Spleen (tissue), 11 donors: ENCODE measurements around the gene ZIC3. TPM values are rescaled to one million over a fixed set of nuclear protein-coding genes. Genes with fewer than 3 reads are reported as not detected.

Experiments used
- DNase-seq: peaks from one replicate; pipeline ENCODE4 v3.0.0-alpha.2; 2020
- H3K27ac ChIP-seq, 8 donors: fragments of 200-600 bp; sonication (generic) in 7 of 8; 1 replicate in 4 of 8; 2 replicates in 4 of 8; pipeline versions ENCODE4 v1.5.0 to v1.8.0; 2016 to 2021; ENCODE audit warnings: inconsistent platforms in 4 of 8, mild to moderate bottlenecking in 4 of 8, moderate library complexity in 1 of 8
- H3K27me3 ChIP-seq, 7 donors: fragments of 200-600 bp; sonication (generic) in 6 of 7; replicated peaks in 1 of 7; 1 replicate in 4 of 7; 2 replicates in 3 of 7; pipeline versions ENCODE4 v1.5.0 to v1.8.0; 2016 to 2021; ENCODE audit warnings: inconsistent platforms in 3 of 7, mild to moderate bottlenecking in 1 of 7
- H3K36me3 ChIP-seq, 6 donors: fragments of 200-600 bp; sonication (generic) in 5 of 6; 1 replicate in 4 of 6; 2 replicates in 2 of 6; pipeline versions ENCODE4 v1.5.0 to v1.8.0; 2016 to 2021; ENCODE audit warnings: inconsistent platforms in 2 of 6
- H3K4me1 ChIP-seq, 6 donors: fragments of 200-600 bp; sonication (generic) in 5 of 6; 1 replicate in 3 of 6; 2 replicates in 3 of 6; pipeline versions ENCODE4 v1.5.0 to v1.8.0; 2016 to 2021; ENCODE audit warnings: inconsistent platforms in 3 of 6
- H3K4me3 ChIP-seq, 8 donors: fragments of 200-600 bp; sonication (generic) in 7 of 8; 1 replicate in 4 of 8; 2 replicates in 4 of 8; pipeline versions ENCODE4 v1.5.0 to v1.8.0; 2016 to 2021; ENCODE audit warnings: inconsistent platforms in 4 of 8, mild to moderate bottlenecking in 4 of 8, moderate library complexity in 2 of 8
- H3K9me3 ChIP-seq, 8 donors: fragments of 200-600 bp; sonication (generic) in 7 of 8; 1 replicate in 4 of 8; 2 replicates in 4 of 8; pipeline versions ENCODE4 v1.5.0 to v1.8.0; 2016 to 2021; ENCODE audit warnings: inconsistent platforms in 4 of 8
- CTCF ChIP-seq, 11 experiments: fragments of 200-600 bp in 7 of 11; fragments of 450-650 bp in 4 of 11; sonication (generic) in 4 of 11; IDR thresholded peaks in 8 of 11; conservative IDR thresholded peaks in 3 of 11; 1 replicate in 7 of 11; 2 replicates in 4 of 11; pipeline versions ENCODE4 v1.4.0 to v1.8.0; 2016 to 2021; ENCODE audit warnings: antibody characterized with exemption in 11 of 11, inconsistent platforms in 4 of 11, mild to moderate bottlenecking in 1 of 11
- POLR2A ChIP-seq, 3 donors: fragments of 450-650 bp; IDR thresholded peaks; one replicate each; pipeline ENCODE4 v1.5.1; 2017; ENCODE audit warnings: antibody characterized with exemption in 3 of 3, mild to moderate bottlenecking in 1 of 3
- POLR2AphosphoS5 ChIP-seq, 3 donors: sonication (generic); formaldehyde crosslinking; IDR thresholded peaks; one replicate each; pipeline ENCODE4 v1.5.1; 2017; ENCODE audit warnings: antibody characterized with exemption in 3 of 3
- WGBS, 5 donors: extraction: QIAGEN DNeasy Blood & Tissue Kit in 3 of 5; methylation state at CpG; one replicate each; pipeline versions ENCODE4 v1.1.5 to v1.1.7; 2013 to 2018; 5-methylcytosine and 5-hydroxymethylcytosine counted together
- intact Hi-C: fragments of 100-400 bp; cut with DNase I; formaldehyde crosslinking; loops from one replicate; pipeline ENCODE4 v1.15.0; 2023; ENCODE audit warnings: low total_unique reads
- polyA plus RNA-seq, 3 donors: library from polyadenylated mRNA; stranded (reverse); fragments of 200-250 nt; gene quantifications; one replicate each; pipeline ENCODE4 v1.2.1, GENCODE V29; 2013
- total RNA-seq, 7 donors: library from RNA; depleted of rRNA in 3 of 7; stranded (reverse); fragments of >200 nt in 3 of 7; fragmentation: NEBNext Ultra II Directional in 4 of 7; extraction: Animal tissue kit (Norgen Biotek cat#: 25700) in 4 of 7; gene quantifications; one replicate each; pipeline versions ENCODE4 v1.1.0 to v1.2.1, GENCODE V29; 2016 to 2021
- donor health status: healthy with polysubstance abuse.
- donor health status: DM: no; HTN: no; CAD: no; lungs with moderate emphysema.
- donor health status: DM: no; HTN: no; CAD: no.
- donor health status: Bipolar disorder and iron deficiency.
- donor health status: healthy.
- donor health status: DM: no; HTN: no; CAD: no.
- donor health status: DM: yes; HTN: yes; CAD: no.

The ZIC3 gene
- total and polyA plus RNA-seq, 10 donors: not detected

- Histone ChIP-seq H3K4me3 (no peak overlapping the region), H3K27ac (no peak overlapping the region), H3K27me3 (peaks cover 4 to 78% (median 54%) of the 10 kb centered on the region in 7 donors), H3K4me1 (peaks cover 0 to 8% (median 2%) of the 10 kb centered on the region in 6 donors), H3K9me3 (no peaks in the 10 kb centered on the region), H3K36me3 (no peaks in the 10 kb centered on the region)
- intact Hi-C loops: no loop called here
- WGBS, 5 donors: 4 to 39% (median 6%) methylated on average over 8 to 28 of the region's 28 CpGs
- TF ChIP-seq POLR2AphosphoS5 (IDR thresholded peaks at IDR 0.05) (no peak), CTCF (IDR thresholded peaks at IDR 0.05 in 8 of 11, conservative IDR thresholded peaks at IDR 0.05 in 3 of 11) (no peak), POLR2A (IDR thresholded peaks at IDR 0.05) (no peak)
- no peak for DNase-seq
These were observed 18.6 kb upstream of the ZIC3 start for GRCh38 chrX:137547291-137547690.

GRCh38 chrX:137548261-137548660 is 17.7 kb upstream of the ZIC3 start:
- Histone ChIP-seq H3K4me3 (no peak overlapping the region), H3K9me3 (no peaks in the 10 kb centered on the region), H3K4me1 (peaks cover 0 to 8% (median 2%) of the 10 kb centered on the region in 6 donors), H3K36me3 (no peaks in the 10 kb centered on the region), H3K27ac (no peak overlapping the region), H3K27me3 (peaks cover 4 to 78% (median 54%) of the 10 kb centered on the region in 7 donors)
- TF ChIP-seq CTCF (IDR thresholded peaks at IDR 0.05 in 8 of 11, conservative IDR thresholded peaks at IDR 0.05 in 3 of 11) (no peak), POLR2A (IDR thresholded peaks at IDR 0.05) (no peak), POLR2AphosphoS5 (IDR thresholded peaks at IDR 0.05) (no peak)
- intact Hi-C loops: no loop called here
- WGBS, 5 donors: 6 to 34% (median 10%) methylated on average over 5 to 14 of the region's 14 CpGs
- no peak for DNase-seq

GRCh38 chrX:137549073-137549472 is 16.9 kb upstream of the ZIC3 start:
- Histone ChIP-seq H3K4me1 (peaks cover 0 to 8% (median 2%) of the 10 kb centered on the region in 6 donors), H3K9me3 (no peaks in the 10 kb centered on the region), H3K27me3 (peaks cover 4 to 82% (median 54%) of the 10 kb centered on the region in 7 donors), H3K36me3 (no peaks in the 10 kb centered on the region), H3K4me3 (no peak overlapping the region), H3K27ac (no peak overlapping the region)
- WGBS, 5 donors: 3 to 35% (median 10%) methylated on average over 12 to 24 of the region's 24 CpGs
- intact Hi-C loops: no loop called here
- no peak for DNase-seq
- no peak for TF ChIP-seq POLR2A (IDR thresholded peaks at IDR 0.05)
- no peak for TF ChIP-seq POLR2AphosphoS5 (IDR thresholded peaks at IDR 0.05)
- TF ChIP-seq CTCF (IDR thresholded peaks at IDR 0.05 in 8 of 11, conservative IDR thresholded peaks at IDR 0.05 in 3 of 11): no peak

- peak overlapping the region in 1 of 8 donors; percentile 13 for H3K4me3 ChIP-seq
- H3K27me3 ChIP-seq: peaks cover 4 to 85% (median 54%) of the 10 kb centered on the region in 7 donors
- TF ChIP-seq CTCF (IDR thresholded peaks at IDR 0.05 in 8 of 11, conservative IDR thresholded peaks at IDR 0.05 in 3 of 11) (no peak), POLR2AphosphoS5 (IDR thresholded peaks at IDR 0.05) (no peak), POLR2A (IDR thresholded peaks at IDR 0.05) (no peak)
- H3K27ac ChIP-seq: no peak overlapping the region
- intact Hi-C loops: no loop called here
- no peak for DNase-seq
- H3K36me3 ChIP-seq: no peaks in the 10 kb centered on the region
- H3K4me1 ChIP-seq: peaks cover 0 to 8% (median 2%) of the 10 kb centered on the region in 6 donors
- WGBS, 5 donors: 4 to 42% (median 21%) methylated on average over 34 to 58 of the region's 58 CpGs
- no peaks in the 10 kb centered on the region for H3K9me3 ChIP-seq
These were observed 15.9 kb upstream of the ZIC3 start for GRCh38 chrX:137549851-137550664.
